ENCODE data around the gene UBR4.

DNA sequence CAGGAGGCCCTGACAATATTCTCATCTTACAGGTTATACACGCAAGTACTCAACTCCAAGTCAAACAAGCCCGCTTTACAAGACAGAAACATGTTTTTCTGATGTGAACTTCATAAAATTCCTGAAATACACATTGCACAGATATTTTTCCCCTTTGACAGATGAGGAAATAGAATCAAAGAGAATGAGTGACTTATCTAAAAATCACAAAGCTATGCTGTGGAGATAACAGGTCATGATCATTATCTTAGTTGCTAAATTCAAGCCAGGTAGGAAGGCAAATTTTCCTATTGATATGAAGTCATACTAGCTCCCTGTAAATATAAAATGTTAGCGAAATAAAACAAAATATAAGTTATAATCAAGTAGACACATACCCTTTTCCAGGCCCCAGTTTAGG lies 18.3 kb downstream of the UBR4 start:
- no peak for TF ChIP-seq EZH2 (IDR thresholded peaks at IDR 0.05; ENCODE audit: insufficient read depth, poor library complexity, severe bottlenecking)
- TF ChIP-seq EZH2phosphoT487 (IDR thresholded peaks at IDR 0.05; ENCODE audit: insufficient read depth, low read depth), result no peak

All from GM23248 (cell line).